Neuron (in vitro differentiated cells): ENCODE measurements around the gene CAPN9.

Experiments
- H2AFZ ChIP-seq: one replicate; pipeline ENCODE4 v1.6.1; 2013; ENCODE audit warnings: low read depth, mild to moderate bottlenecking, inconsistent platforms, low read length, moderate library complexity
- H3K27me3 ChIP-seq: one replicate; pipeline ENCODE4 v1.6.1; 2013; ENCODE audit warnings: low read length; ENCODE audit not compliant: insufficient read depth
- H3K36me3 ChIP-seq: one replicate; pipeline ENCODE4 v1.6.1; 2013; ENCODE audit warnings: low read length; ENCODE audit not compliant: insufficient read depth
- H3K4me1 ChIP-seq: one replicate; pipeline ENCODE4 v1.6.1; 2013; ENCODE audit warnings: low read length; ENCODE audit not compliant: insufficient read depth
- H3K4me3 ChIP-seq: 2 replicates; pipeline ENCODE4 v1.5.1; 2013; ENCODE audit warnings: mild to moderate bottlenecking, low read length, moderate library complexity
- H3K9me3 ChIP-seq: one replicate; pipeline ENCODE4 v1.6.1; 2013; ENCODE audit warnings: low read length

The CAPN9 gene

DNA sequence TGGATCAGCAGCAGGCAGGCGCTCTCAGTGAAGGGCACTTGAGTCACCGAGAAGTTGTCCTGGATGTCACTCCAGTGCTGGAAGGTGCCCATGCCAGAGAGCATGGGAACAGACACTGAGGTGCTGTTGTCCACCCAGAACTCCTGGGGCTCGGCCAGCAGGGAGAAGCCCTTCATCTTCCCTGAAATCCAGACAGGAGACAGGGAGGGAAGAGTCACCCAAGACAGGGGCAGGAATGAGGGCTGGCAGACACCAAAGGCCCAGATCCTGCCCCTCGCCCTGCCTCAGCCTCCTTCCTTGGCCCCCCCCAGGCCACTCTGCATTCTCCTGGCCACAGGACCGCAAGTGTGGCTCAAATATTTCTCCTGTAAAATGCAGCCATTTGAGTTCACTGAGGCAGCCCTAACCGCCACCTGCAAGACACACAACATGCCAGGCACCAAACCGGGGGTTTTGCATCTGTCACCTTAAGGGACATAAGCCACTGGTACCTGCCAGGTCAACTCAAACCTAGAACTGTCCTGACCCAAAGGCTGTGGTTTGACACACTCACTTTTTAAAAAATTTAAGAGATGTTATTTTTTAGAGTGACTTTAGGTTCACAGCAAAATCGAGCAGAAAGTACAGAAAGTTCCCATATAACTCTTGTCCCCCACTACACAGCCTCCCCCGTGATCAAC, 41.0 kb upstream of the CAPN9 start:
- no peak overlapping the region for H3K4me3 ChIP-seq
- H2AFZ ChIP-seq = no peak overlapping the region
- H3K27me3 ChIP-seq = peaks cover 23% of the 10 kb centered on the region
- no peaks in the 10 kb centered on the region for H3K9me3 ChIP-seq
- peaks cover 13% of the 10 kb centered on the region for H3K4me1 ChIP-seq
- no peaks in the 10 kb centered on the region for H3K36me3 ChIP-seq

DNA sequence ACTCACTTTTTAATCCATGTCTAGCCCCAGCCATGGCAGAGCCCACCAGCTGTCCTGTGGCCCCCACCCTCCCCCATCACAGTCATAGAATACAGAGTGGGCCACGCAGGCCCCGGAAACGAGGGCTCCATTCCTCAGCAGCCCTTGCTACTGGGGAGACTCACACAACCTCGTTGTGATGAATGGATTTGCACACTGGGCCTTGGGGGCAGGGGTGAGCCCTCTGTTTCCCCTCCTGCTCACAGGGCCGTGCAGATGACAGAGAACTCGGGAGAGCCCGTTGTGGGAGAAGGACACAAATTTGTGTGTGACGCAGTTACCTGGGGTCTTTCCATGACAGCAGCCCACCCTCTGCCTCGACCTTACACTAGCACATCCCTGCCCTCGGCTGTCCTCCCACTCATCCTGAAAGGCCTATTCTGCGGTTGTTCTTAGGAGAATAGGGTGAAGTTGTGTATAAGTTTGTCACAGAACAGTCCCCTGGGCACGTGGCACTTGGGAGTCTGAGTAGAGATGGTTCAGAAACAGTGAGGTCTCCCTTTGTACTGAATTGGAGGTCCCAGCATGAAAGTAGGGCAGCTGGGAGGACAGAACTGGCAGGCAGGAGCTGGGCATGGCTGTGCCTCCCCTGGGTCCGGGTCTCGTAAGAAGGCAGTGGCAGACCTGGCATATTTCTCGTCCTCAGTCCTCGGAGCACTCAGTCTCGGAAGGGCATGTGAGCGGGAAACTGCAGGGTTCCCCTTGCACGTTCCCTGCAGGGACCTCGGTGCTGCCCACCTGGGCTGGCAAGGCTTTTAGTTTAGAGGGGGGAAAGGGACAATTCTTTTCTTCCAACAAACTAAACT, 40.1 kb upstream of the CAPN9 start:
- Histone ChIP-seq H3K9me3 (no peaks in the 10 kb centered on the region), H3K4me3 (no peak overlapping the region), H2AFZ (no peak overlapping the region), H3K36me3 (no peaks in the 10 kb centered on the region), H3K27me3 (peaks cover 23% of the 10 kb centered on the region), H3K4me1 (peaks cover 13% of the 10 kb centered on the region)

DNA sequence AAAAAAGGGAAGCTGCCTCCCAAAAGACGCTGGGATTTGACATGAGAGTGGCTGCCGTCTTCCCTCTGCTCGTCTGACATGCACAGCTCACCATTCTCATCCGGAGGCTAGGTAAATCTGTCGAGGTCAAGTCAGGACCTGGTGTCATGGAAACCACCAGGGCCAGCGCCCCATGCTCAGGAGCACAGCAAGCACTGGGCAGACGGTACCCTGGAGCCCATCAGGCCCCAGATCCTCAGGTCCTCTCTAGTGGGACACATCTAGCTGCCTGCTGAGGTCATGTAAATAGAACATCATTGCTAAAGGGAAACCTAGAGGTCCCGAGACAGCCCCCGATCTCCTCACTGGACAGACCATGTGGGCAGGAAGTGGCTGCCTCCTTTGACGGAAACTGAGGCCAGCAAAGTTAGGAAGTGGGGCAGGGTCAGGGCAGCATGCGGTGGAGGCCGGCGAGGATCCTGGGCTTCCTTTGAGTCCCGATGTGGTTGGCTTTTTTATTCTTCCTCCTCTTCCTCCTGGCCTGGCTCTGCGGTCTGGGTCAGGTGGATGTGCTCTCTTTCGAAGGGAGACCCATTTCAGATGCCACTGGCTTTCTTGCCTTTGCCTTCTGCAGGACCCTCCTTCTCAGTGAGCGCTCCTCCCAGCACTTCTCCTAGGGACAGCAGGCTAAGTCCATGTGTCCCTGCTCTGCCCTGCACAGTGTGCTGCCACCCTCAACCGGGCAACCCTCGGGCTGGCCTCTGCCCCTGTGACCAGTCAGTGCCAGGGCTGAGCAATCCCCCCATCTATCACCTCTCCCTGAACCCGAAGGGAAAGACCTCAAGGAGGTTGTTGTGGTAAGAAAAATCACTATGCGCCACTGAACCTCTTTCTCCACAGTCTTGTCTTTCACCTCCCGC, 39.2 kb upstream of the CAPN9 start:
- no peaks in the 10 kb centered on the region for H3K9me3 ChIP-seq

DNA sequence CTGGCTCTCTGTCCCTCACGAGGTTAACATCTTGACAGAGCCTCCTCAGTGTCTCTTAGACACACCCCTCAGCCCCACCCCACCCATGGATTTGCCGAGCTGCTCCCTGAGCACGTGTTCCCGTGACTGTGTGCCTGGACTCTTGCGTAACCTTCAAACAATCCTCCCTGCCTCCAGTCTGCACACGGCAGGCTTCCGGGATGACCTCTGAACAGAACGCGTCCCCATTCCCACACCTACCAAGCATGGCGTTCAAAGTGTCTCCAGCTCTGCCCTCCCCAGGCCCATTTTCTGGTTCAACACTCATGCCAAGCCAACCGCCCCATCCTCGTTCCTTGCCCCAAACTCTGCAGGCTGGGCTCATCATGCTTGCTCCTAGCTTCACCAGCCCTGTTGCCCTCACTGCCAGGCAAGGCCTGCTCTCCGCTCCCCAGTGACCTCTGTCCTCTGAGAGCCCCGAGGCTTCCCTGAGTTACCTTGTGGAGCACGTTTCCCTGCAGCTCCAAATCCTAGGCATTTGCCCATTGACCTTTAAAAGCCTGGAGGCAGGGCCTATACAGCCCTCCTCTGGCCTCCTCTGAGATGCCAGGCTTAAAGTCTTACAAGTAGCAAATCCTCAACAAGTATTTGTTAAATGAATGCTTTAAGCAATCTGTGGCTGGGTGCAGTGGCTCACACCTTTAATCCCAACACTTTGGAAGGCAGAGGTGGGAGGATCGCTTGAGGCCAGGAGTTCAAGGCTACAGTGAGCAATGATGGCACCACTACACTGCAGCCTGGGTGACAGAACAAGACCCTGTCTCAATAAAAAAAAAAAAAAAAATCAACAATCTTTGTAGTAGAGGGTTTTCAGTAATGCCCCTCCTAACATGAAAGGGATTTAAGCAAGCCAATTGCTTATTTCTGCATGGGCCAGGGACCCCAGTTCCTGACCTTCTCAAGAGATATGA, 38.3 kb upstream of the CAPN9 start:
- no peaks in the 10 kb centered on the region for H3K36me3 ChIP-seq
- H2AFZ ChIP-seq = no peak overlapping the region
- H3K4me1 ChIP-seq = no peaks in the 10 kb centered on the region
- no peaks in the 10 kb centered on the region for H3K9me3 ChIP-seq
- peaks cover 21% of the 10 kb centered on the region for H3K27me3 ChIP-seq
- no peak overlapping the region for H3K4me3 ChIP-seq

More for the DNA sequence above, 39.2 kb upstream of the CAPN9 start:
- Histone ChIP-seq H3K27me3 (peaks cover 23% of the 10 kb centered on the region), H3K4me3 (no peak overlapping the region), H3K36me3 (no peaks in the 10 kb centered on the region), H3K4me1 (peaks cover 5% of the 10 kb centered on the region), H2AFZ (no peak overlapping the region)

DNA sequence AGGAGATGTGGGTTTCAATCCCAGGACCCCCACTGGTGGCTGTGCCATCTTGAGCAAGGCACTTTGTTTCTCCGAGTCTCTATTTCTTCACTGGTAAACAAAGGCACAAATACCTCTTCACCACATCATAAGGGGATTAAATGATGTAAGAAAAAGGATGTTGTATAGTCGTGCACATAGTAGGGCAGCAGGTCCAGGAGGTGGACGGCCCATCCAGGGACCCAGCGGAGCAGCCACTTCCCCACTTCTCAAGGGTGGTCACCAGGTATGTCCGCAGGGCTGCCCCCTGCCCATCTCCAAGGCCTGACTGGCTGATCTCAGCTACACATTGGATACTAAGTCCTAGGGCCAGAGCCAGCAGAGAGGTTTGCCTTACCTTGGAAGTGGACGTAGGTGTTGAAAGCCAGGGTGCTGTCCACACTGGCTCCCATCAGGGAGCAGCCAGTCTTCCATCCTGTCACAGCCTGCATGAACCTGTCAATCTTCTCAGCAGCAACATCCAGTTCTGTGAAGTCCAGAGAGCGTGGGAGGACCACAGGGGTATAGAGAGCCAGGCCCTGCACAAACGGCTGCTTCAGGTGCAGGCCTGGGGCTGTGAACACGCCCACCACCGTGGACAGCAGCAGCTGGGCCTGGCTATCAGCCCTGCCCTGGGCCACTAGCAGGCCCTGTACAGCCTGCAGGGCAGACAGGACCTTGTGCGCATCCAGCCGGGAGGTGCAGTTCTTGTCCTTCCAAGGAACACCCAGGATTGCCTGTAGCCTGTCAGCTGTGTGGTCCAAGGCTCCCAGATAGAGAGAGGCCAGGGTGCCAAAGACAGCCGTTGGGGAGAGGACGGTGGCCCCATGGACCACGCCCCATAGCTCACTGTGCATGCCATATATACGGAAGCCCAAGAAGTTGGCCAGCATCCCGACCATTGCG, 37.3 kb upstream of the CAPN9 start:
- Histone ChIP-seq H2AFZ (no peak overlapping the region), H3K36me3 (no peaks in the 10 kb centered on the region), H3K9me3 (no peaks in the 10 kb centered on the region), H3K4me1 (peaks cover 9% of the 10 kb centered on the region), H3K27me3 (peaks cover 20% of the 10 kb centered on the region), H3K4me3 (no peak overlapping the region)

- H3K4me3 ChIP-seq = no peak overlapping the region
- peaks cover 9% of the 10 kb centered on the region for H3K4me1 ChIP-seq
- no peak overlapping the region for H2AFZ ChIP-seq
- no peaks in the 10 kb centered on the region for H3K9me3 ChIP-seq
- H3K36me3 ChIP-seq = no peaks in the 10 kb centered on the region
- H3K27me3 ChIP-seq = peaks cover 20% of the 10 kb centered on the region
Observed at GRCh38 chr1:230710543-230710904, 36.7 kb upstream of the CAPN9 start.

- no peak overlapping the region for H2AFZ ChIP-seq
- no peaks in the 10 kb centered on the region for H3K9me3 ChIP-seq
- no peaks in the 10 kb centered on the region for H3K36me3 ChIP-seq
- peaks cover 9% of the 10 kb centered on the region for H3K4me1 ChIP-seq
- H3K27me3 ChIP-seq = peaks cover 20% of the 10 kb centered on the region
- H3K4me3 ChIP-seq = no peak overlapping the region
Observed at GRCh38 chr1:230711245-230711644, 35.9 kb upstream of the CAPN9 start.

GRCh38 chr1:230712470-230712942, 34.7 kb upstream of the CAPN9 start:
- no peaks in the 10 kb centered on the region for H3K9me3 ChIP-seq
- H3K4me3 ChIP-seq = no peak overlapping the region
- peaks cover 9% of the 10 kb centered on the region for H3K4me1 ChIP-seq
- peaks cover 13% of the 10 kb centered on the region for H3K27me3 ChIP-seq
- H2AFZ ChIP-seq = no peak overlapping the region
- H3K36me3 ChIP-seq = no peaks in the 10 kb centered on the region

DNA sequence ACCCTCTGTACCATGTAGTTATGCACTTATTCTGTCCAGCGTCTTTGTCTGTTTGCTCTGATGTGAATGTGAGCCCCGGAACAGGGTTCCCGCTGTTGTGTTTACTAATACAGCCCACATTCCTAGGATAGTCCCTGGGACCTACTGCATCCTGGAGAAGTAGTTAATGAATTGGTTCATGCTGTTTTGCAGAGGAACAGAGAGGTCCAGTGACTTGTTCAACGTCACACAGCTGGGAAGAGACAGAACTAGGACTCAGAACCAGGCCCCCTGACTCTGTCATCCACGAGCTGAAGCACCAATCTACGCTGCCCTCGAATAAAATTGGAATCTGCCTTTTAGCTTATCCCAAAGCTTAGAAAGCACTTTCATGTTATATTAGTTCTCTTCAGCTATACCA, 34.0 kb upstream of the CAPN9 start:
- Histone ChIP-seq H3K9me3 (no peaks in the 10 kb centered on the region), H3K27me3 (peaks cover 8% of the 10 kb centered on the region), H3K4me3 (no peak overlapping the region), H2AFZ (no peak overlapping the region), H3K4me1 (peaks cover 9% of the 10 kb centered on the region), H3K36me3 (no peaks in the 10 kb centered on the region)

DNA sequence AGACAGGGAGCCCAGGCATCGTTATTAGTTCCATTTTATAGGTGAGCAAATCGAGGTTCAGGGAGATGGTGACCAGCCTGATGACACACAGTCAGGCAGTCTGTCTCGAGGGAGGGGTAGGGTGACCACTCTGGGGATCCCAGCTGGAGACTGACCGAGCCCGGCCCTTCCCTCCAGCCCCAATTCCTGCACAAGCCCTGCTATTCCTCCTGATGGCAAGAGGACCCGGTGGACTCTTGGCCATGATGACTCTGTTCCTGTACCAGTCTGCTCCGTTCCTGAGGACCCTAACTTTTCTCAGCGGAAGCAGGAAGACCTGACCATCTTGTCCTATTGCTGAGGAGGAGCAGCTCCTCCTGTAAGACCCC, 33.7 kb upstream of the CAPN9 start:
- no peaks in the 10 kb centered on the region for H3K36me3 ChIP-seq
- no peak overlapping the region for H2AFZ ChIP-seq
- H3K9me3 ChIP-seq = no peaks in the 10 kb centered on the region
- no peak overlapping the region for H3K4me3 ChIP-seq
- H3K4me1 ChIP-seq = peaks cover 9% of the 10 kb centered on the region
- H3K27me3 ChIP-seq = peaks cover 7% of the 10 kb centered on the region

- peaks cover 4% of the 10 kb centered on the region for H3K27me3 ChIP-seq
- H3K36me3 ChIP-seq = no peaks in the 10 kb centered on the region
- no peak within 1 kb of the TSS for H2AFZ ChIP-seq
- no peak within 1 kb of the TSS for H3K4me3 ChIP-seq
- no peaks in the 10 kb centered on the region for H3K9me3 ChIP-seq
- H3K4me1 ChIP-seq = peaks cover 9% of the 10 kb centered on the region
Observed at GRCh38 chr1:230713915-230714764, 33.0 kb upstream of the CAPN9 start, which contains the start of gene AGT. Gene AGT (minus strand): TSS chr1:230714122. CDS start chr1:230710823, 3,299 bp downstream.
